Measurements from ENCODE around the gene MAVS.
A peak's percentile ranks its signal among the peaks of the same experiment; 100 is the strongest.

The MAVS gene

DNA sequence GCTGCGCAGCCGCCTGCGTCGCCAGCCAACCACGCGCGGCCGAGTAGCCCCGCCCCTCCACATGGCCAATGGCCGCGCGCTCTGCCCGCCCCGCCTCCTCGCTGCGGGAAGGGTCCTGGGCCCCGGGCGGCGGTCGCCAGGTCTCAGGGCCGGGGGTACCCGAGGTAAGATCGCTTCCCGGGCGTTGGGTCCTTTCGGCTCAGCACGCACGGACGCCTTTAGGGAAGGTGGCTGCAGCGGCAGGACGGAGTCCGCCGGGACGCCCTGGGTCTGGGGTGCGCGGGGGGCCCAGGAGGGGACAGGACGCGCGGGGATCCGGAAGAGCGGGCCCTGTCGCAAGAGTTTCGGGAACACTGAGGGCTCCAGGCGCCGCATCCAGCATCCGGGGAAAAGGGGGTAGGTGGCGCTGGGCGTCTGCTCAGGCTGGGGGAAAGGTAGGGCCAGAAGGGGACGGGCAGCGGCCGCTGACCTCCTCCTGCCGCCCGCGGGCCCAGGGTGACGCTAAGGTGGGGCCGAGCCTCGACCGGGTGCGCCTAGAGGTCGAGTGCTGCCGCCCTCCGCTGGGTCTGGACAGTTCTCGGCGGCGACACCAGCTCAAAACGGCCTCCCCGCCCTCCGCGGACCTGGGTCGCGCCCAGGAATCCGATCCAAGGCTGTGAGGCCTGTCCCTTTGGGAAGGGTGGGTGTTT lies at the start of gene MAVS:
TSS of gene MAVS (plus strand) at position 95 of the 689 bp plus-strand sequence. CDS start 7,791 bp downstream, outside the sequence.
- peak; percentile 83 to 86 for DNase-seq
- Mint-ChIP-seq H3K4me3 (peak within 1 kb of the TSS; percentile 94 to 97), H3K27me3 (no peaks in the 10 kb centered on the region), H3K9me3 (no peaks in the 10 kb centered on the region), H3K4me1 (peaks cover 24% of the 10 kb centered on the region), H3K27ac (peak within 1 kb of the TSS; percentile 99 to 100)
- ATAC-seq, result peak; percentile 97

DNA sequence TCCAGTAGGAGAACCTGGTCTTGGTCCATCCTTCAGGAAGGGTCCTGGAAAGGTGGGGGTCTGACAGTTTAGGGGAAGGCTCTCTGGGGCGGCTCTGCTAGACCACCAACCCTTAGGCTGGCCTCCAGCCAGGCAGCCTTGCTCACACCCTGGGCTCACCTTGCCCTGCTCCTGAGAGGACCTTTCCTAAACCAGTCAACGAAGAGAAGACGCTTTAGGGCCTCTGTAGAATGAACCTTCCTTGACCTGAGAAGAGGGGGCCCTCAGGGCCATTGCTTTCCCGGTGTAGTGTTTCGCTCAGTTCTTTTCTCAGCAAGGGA lies 49.4 kb upstream of the MAVS start:
- Mint-ChIP-seq H3K4me1 (peaks cover 61% of the 10 kb centered on the region), H3K4me3 (peak overlapping the region; percentile 86 to 93), H3K27me3 (no peaks in the 10 kb centered on the region), H3K27ac (peak overlapping the region; percentile 89 to 90), H3K9me3 (no peaks in the 10 kb centered on the region)
- ATAC-seq, result no peak
- no peak for DNase-seq

DNA sequence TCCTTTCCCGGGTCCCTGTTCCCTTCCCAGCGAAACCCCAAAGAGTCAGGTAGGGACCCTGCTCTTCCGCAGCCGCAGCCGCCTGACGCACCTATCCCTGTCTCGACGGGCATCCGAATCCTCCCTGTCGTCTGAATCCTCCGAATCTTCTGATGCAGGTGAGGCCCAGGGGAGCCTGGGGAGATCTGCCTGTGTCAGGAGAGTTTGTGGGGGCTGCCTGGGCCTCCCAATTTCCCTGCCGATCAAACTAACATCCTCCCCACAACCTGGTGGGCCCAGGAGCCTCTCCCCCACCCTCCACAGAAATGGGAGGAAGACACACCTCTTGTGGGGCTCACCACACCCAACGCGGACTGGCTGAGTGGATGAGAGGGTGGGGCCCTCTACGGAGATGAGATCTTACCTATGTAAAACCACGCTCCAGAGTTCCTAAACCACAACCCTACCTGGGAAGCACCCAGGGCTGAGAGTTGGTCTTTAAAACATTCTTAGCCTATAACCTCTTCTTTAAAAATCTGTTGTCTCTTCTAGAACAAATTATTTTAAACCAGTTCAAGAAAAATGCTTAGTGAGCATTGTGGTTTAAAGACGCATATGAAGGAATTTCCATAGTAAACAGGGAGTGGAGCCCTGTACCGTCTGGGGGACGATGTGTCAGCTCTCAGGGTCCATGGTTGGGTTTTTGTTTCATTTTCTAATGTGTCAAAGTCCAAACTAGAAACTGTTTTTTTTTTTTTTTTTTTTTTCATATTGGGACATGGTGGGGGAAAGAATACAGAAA lies 48.9 kb upstream of the MAVS start:
- no peaks in the 10 kb centered on the region for H3K9me3 Mint-ChIP-seq
- H3K4me3 Mint-ChIP-seq, result peak overlapping the region; percentile 86 to 93
- H3K27me3 Mint-ChIP-seq, result no peaks in the 10 kb centered on the region
- H3K27ac Mint-ChIP-seq, result peak overlapping the region; percentile 89 to 90
- peak in 1 of 2 donors; percentile 66 for DNase-seq
- peaks cover 67% of the 10 kb centered on the region for H3K4me1 Mint-ChIP-seq
- peak; percentile 55 for ATAC-seq

DNA sequence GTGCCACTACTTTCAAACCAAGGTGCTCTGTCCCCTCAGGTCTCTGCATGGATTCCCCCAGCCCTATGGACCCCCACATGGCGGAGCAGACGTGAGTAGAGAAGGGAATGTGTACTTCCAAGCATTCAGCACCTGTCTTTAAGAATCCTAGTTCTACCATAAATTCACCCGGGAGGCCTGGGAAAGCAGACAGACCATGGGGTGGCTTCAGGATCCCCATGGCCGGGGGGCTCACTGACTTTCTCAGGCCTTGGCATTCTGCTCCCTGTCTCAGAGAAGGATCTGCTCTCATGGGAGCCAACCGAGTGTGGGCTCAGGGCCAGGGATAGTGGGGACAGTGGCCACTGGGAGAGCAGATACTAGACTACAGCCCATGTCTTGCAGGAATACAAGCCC lies 48.3 kb upstream of the MAVS start:
- no peaks in the 10 kb centered on the region for H3K27me3 Mint-ChIP-seq
- DNase-seq (no peak), ATAC-seq (no peak)
- peaks cover 70% of the 10 kb centered on the region for H3K4me1 Mint-ChIP-seq
- H3K9me3 Mint-ChIP-seq, result no peaks in the 10 kb centered on the region
- peak overlapping the region in 1 of 2 donors; percentile 80 for H3K27ac Mint-ChIP-seq
- peak overlapping the region; percentile 86 to 93 for H3K4me3 Mint-ChIP-seq

DNA sequence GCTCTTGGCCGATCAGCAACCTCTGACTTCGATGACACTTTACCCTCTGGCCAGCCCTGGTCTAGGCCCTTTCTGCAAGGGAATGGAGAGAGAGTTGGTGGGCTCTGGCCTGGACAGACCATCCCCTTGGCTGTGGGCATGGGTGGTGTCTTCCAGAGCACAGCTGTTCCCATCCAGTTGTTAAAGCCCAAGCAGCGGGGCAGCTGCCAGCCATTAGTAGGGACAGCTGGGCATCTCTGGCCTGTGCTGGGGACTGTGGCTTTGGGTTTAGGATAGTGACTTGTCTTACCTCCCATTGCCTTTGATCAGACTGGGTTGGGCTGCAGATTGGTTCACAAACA lies 47.8 kb upstream of the MAVS start:
- DNase-seq (no peak), ATAC-seq (no peak)
- H3K27me3 Mint-ChIP-seq, result no peaks in the 10 kb centered on the region
- H3K9me3 Mint-ChIP-seq, result no peaks in the 10 kb centered on the region
- peak overlapping the region in 1 of 2 donors; percentile 85 for H3K27ac Mint-ChIP-seq
- peaks cover 73% of the 10 kb centered on the region for H3K4me1 Mint-ChIP-seq
- peak overlapping the region; percentile 86 to 93 for H3K4me3 Mint-ChIP-seq

DNA sequence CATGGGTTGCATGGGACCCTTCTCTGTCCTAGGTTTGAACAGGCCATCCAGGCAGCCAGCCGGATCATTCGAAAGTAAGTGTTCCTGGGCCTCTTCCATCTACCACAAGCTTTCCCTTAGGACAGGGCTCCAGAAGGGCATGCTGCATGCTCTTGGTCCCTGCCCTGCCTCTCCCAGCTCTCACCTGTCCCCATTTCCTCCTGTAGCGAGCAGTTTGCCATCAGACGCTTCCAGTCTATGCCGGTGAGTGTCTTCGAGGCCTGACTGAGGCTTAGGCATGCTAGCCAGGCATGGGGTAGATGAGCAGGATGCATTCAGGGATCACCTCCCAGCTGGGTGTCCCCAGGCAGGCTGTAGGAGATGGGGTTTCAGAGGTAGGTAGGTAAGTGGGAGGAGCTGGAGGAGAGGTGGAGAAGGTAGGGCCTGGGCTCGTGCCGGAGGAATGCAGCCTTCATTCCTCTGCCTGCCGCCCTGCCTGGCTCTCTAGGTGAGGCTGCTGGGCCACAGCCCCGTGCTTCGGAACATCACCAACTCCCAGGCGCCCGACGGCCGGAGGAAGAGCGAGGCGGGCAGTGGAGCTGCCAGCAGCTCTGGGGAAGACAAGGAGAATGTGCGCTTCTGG lies 46.3 kb upstream of the MAVS start:
- H3K4me1 Mint-ChIP-seq, result peaks cover 82% of the 10 kb centered on the region
- DNase-seq (no peak), ATAC-seq (no peak)
- no peak overlapping the region for H3K27ac Mint-ChIP-seq
- H3K4me3 Mint-ChIP-seq, result no peak overlapping the region
- H3K9me3 Mint-ChIP-seq, result no peaks in the 10 kb centered on the region
- H3K27me3 Mint-ChIP-seq, result no peaks in the 10 kb centered on the region

DNA sequence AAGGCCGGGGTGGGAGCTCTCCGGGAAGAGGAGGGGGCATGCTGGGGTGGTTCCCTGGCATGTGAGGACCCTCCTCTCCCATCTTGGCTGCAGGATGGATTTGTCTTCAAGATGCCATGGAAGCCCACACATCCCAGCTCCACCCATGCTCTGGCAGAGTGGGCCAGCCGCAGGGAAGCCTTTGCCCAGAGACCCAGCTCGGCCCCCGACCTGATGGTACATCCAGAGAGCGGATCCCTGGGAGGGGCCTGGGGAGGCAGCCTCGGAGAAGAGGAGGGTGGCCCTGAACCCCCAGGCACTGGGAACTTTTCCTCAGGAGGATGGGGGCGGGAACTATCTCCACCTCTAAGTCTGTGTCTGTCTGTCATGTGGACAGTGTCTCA lies 45.8 kb upstream of the MAVS start:
- ATAC-seq (no peak), DNase-seq (no peak)
- Mint-ChIP-seq H3K27me3 (no peaks in the 10 kb centered on the region), H3K4me3 (no peak overlapping the region), H3K4me1 (peaks cover 81% of the 10 kb centered on the region), H3K9me3 (no peaks in the 10 kb centered on the region), H3K27ac (no peak overlapping the region)

DNA sequence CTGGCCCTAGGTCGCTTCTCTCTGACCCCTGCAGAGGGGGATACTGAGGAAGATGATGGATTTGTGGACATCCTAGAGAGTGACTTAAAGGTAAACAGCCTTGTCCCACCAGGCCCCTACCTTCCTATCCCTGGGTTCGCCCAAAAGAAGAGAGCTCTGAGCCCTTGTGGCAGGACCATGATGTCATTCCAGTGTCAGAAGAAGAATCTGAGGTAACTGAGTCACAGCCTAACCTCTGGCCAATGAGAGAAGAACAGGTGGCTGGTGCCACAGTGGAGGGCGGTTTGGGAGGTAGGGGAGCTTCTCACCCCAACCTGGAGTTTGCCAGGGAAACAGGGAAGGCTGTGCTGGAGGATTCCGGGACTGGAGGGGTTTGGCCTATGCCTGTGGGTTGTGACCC lies 45.3 kb upstream of the MAVS start:
- Mint-ChIP-seq H3K9me3 (no peaks in the 10 kb centered on the region), H3K27ac (no peak overlapping the region), H3K27me3 (no peaks in the 10 kb centered on the region), H3K4me1 (peaks cover 81% of the 10 kb centered on the region), H3K4me3 (no peak overlapping the region)
- DNase-seq (no peak), ATAC-seq (no peak)

DNA sequence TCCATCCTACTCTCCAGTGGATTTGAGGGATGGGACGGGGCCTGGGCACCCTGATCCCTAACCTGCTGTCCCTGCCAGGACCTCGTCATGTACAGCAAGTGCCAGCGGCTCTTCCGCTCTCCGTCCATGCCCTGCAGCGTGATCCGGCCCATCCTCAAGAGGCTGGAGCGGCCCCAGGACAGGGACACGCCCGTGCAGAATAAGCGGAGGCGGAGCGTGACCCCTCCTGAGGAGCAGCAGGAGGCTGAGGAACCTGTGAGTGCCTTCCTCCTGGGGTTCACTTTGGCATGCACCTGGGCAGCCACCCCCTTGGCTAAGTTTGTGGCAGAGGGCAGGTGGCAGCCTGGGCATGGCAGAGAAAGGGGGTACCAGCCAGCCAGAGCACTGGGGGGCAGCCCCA lies 44.8 kb upstream of the MAVS start:
- Mint-ChIP-seq H3K4me1 (peaks cover 79% of the 10 kb centered on the region), H3K27ac (no peak overlapping the region), H3K9me3 (no peaks in the 10 kb centered on the region), H3K4me3 (no peak overlapping the region), H3K27me3 (no peaks in the 10 kb centered on the region)
- ATAC-seq (no peak), DNase-seq (no peak)

DNA sequence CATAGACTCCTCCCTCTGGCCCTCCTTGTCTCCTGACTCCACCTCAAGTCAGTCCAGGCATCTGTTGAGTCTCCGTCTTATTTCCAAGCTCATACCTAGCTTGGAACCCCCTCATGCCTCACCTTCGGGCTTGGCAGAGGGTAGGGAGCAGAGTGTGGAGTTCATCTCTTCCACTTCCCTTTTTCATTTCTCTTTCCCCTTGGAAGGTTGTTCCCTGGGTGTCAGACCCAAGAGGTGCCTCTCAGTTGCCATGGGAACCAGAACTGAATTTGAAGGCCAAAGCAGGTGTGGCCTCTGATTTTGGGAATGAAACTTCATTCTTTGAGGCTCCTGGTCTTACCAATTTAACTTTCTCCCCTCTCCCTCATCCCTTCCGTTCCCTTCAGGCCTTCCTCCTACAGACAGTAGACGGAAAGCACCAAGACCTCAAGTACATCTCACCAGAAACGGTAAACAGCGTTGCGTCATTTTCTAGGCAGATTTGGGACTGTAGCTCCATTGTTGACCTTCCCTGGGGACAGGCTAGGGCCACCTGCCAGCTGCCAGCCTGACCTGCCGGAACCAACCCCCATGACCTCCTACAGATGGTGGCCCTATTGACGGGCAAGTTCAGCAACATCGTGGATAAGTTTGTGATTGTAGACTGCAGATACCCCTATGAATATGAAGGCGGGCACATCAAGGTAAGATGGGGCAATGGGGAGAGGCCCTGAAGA lies 44.0 kb upstream of the MAVS start:
- Mint-ChIP-seq H3K4me3 (no peak overlapping the region), H3K27ac (peak overlapping the region; percentile 63 to 81), H3K4me1 (peaks cover 79% of the 10 kb centered on the region), H3K27me3 (no peaks in the 10 kb centered on the region), H3K9me3 (no peaks in the 10 kb centered on the region)
- no peak for DNase-seq
- no peak for ATAC-seq

DNA sequence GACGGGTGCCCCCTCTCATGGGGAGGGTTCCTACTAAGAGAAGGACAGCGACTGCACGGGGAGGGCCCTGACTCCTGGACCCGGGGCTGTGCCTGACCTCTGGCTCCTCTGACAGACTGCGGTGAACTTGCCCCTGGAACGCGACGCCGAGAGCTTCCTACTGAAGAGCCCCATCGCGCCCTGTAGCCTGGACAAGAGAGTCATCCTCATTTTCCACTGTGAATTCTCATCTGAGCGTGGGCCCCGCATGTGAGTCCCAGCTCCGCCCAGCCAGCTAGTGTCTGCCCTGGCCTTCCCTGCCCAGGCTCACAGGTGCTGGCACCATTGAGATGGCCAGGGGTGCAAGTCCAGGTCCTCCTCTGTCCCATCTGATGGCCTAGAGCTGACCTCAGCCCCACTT lies 43.3 kb upstream of the MAVS start:
- Mint-ChIP-seq H3K4me3 (no peak overlapping the region), H3K27ac (no peak overlapping the region), H3K9me3 (no peaks in the 10 kb centered on the region), H3K4me1 (peaks cover 79% of the 10 kb centered on the region), H3K27me3 (no peaks in the 10 kb centered on the region)
- ATAC-seq, result no peak
- DNase-seq, result no peak

DNA sequence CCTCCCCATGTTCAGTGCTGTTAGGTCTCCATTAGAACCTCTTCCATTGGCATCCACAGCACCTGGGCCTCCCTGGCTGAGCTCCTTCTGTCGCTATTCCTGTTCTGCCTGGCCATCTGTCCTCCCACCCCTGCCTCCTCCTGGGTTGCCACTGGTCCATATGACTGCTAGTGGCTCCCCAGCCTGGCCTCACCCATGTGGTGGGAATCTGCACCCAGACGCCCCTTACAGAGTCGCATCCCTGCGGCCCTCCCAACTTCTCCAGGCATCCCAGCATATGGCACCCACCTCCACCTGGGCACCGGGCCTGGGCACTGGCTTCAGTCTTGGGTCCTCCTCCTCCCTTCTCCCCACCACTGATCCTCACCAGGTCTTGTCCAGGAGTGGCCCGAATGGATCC lies 42.8 kb upstream of the MAVS start:
- H3K4me3 Mint-ChIP-seq, result no peak overlapping the region
- no peak for ATAC-seq
- H3K27me3 Mint-ChIP-seq, result no peaks in the 10 kb centered on the region
- no peaks in the 10 kb centered on the region for H3K9me3 Mint-ChIP-seq
- H3K4me1 Mint-ChIP-seq, result peaks cover 73% of the 10 kb centered on the region
- H3K27ac Mint-ChIP-seq, result peak overlapping the region in 1 of 2 donors; percentile 82
- DNase-seq, result no peak

DNA sequence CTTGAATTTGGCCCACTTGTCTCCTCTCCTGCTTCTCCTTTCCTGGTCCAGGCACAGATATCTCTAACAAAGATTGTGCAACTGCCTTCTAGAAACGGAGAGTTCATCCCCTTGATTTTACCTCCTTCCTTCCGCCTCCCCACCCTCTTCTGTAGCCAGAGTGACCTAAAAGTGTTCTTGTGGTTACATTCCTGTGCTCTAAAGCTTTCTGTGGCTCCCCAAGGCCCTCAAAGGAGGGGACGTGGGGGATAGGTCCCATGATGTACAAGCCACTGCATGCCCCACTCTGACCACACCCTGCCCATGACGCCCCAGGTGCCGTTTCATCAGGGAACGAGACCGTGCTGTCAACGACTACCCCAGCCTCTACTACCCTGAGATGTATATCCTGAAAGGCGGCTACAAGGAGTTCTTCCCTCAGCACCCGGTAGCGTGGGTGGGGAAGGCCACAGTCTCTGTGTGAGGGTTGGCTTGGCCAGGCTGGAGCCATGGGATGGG lies 42.3 kb upstream of the MAVS start:
- H3K4me1 Mint-ChIP-seq, result peaks cover 69% of the 10 kb centered on the region
- H3K27me3 Mint-ChIP-seq, result no peaks in the 10 kb centered on the region
- H3K4me3 Mint-ChIP-seq, result no peak overlapping the region
- ATAC-seq, result no peak
- no peak for DNase-seq
- H3K9me3 Mint-ChIP-seq, result no peaks in the 10 kb centered on the region
- peak overlapping the region in 1 of 2 donors; percentile 82 for H3K27ac Mint-ChIP-seq

DNA sequence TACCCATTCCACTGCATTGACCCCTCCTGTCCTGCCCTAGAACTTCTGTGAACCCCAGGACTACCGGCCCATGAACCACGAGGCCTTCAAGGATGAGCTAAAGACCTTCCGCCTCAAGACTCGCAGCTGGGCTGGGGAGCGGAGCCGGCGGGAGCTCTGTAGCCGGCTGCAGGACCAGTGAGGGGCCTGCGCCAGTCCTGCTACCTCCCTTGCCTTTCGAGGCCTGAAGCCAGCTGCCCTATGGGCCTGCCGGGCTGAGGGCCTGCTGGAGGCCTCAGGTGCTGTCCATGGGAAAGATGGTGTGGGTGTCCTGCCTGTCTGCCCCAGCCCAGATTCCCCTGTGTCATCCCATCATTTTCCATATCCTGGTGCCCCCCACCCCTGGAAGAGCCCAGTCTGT lies 41.9 kb upstream of the MAVS start:
- DNase-seq (no peak), ATAC-seq (no peak)
- Mint-ChIP-seq H3K9me3 (no peaks in the 10 kb centered on the region), H3K27me3 (no peaks in the 10 kb centered on the region), H3K4me3 (no peak overlapping the region), H3K27ac (no peak overlapping the region), H3K4me1 (peaks cover 64% of the 10 kb centered on the region)

DNA sequence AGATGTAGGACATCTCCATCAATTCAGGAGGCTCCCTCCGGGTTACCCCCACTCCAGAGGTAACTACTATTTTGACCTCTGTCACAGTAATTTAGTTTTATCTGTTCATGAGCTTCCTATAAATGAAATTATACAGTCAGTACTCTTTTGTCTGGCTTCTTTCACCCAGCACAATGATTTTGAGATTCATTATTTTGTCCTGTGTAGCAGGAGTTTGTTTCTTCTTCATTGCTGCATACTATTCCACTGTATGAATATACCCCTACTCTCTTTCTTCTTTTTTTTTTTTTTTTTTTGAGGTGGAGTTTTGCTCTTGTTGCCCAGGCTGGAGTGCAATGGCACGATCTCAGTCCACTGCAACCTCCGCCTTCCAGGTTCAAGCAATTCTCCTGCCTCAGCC lies 38.1 kb upstream of the MAVS start:
- Mint-ChIP-seq H3K9me3 (no peaks in the 10 kb centered on the region), H3K4me1 (peaks cover 73% of the 10 kb centered on the region), H3K4me3 (no peak overlapping the region), H3K27ac (no peak overlapping the region), H3K27me3 (no peaks in the 10 kb centered on the region)
- ATAC-seq (no peak), DNase-seq (no peak)
